GM12801 (cell line): ENCODE data around the gene PTMS.

Experiments used
- CTCF ChIP-seq: IDR thresholded peaks from one replicate; pipeline ENCODE4 v1.5.1; 2011; ENCODE audit warnings: control low read depth; ENCODE audit not compliant: insufficient read length; ENCODE audit errors: extremely low read depth

Gene PTMS

DNA sequence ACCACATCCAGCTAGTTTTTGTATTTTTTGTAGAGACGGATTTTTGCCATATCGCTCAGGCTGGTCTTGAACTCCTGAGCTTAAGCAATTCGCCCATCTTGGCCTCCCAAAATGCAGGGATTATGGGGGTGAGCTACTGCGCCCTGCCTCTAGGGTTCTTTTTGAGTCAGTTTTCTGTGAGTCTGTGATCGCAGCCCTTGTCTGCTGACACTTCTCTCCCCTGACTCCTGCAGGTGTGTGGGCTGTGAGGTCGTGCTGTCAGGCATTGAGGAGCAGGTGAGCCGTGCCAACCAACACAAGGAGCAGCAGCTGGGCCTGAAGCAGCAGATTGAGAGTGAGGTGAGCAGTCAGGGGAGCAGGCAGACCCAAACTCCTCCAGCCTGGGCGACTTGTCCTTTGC, 36.0 kb upstream of the PTMS start:
- no peak for TF ChIP-seq CTCF

DNA sequence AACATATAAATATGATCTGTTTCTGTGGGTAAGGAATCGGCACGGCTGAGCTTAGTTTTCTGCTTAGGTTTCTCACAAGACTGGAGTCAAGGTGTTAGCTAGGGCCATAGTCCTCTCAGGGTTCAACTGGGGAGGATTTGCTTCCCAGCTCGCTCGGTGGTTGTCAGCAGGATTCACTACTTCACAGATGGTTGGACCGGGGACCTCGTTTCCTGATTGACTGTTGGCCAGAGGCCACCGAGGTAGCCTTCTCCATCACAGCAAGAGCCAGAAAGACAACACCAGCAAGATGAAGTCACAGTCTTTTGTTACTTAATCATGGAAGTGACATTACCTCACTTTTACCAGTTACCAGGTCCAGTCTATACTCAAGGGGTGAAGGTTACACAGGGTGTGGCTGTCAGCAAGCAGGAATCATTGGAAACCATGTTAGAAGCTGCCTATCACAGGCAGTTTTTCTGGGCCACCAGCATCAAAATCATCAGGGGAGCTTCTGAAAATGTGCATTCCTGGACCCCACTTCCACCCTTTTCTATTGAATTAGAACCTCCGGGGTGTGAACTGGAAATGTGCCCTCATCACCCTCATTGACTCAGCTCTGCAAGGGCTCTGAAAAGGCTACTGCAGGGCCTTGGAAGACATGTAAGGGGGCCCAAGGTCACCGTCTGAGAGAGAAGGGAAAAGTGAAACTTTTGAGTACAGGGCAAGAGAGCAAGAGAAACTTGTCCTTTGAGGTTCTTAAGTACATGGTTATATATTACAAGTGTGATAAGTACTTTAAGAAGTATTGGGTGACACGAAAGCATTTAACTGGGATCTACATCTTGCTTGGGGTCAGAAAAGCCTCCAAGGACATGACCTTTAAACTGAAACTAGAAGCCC, 31.4 kb upstream of the PTMS start:
- TF ChIP-seq CTCF, result no peak

- no peak for TF ChIP-seq CTCF
Observed at GRCh38 chr12:6735448-6736191, 30.5 kb upstream of the PTMS start.

DNA sequence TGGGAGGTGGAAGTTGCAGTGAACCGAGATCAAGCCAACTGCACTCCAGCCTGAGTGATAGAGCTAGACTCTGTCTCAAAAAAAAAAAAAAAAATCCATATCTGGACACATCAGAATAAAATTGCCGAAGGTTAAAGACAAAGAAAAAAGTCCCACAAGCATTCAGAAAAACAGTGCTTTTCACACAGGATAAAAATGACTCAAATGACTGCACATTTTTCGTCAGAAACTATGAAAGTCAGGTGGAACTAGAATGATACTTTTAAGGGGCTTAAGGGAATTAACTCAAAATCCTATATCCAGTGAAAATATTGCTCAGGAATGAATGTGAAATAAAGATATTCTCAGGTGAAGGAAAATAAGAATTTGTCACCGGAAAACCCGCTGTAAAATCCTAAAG, 29.4 kb upstream of the PTMS start:
- no peak for TF ChIP-seq CTCF

- no peak for TF ChIP-seq CTCF
Observed at GRCh38 chr12:6742834-6743233, 23.3 kb upstream of the PTMS start.

DNA sequence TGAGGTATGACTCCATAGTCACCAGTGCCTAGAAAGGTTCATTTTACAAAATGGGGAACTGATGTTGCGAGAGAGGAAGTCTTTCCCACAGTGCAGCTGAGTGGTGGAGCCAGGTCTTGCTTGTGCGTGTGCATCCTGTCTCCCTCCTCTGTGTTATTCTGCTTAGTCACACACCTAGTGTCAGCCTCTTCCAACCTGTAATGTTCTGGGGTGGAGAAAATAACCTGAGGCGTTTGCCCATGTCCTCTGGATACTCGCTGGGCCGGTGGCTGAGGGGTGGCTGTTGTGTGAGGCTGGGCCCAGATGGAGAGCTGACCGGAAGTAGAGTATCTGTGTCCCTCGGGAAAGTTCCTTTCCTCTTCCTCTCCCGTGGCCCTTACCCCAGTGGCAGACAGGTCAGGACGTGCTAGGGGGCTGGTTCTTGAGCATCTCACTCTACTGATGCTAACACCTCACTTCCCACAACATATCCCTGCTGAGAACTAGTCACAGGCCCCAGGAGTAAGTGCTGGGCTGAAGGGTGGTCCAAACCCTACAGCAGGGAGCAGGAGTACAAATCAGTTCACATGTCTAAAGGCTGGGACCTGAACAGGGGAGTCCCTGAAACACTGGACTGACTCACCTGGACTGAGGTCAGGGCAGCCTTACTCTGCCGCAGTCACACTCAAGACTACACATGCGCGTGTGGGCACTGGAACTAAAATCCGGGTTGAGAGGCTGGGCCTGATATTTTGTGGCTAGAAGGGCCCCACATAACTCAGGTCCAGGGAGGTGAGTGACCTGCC, 20.2 kb upstream of the PTMS start:
- no peak for TF ChIP-seq CTCF

DNA sequence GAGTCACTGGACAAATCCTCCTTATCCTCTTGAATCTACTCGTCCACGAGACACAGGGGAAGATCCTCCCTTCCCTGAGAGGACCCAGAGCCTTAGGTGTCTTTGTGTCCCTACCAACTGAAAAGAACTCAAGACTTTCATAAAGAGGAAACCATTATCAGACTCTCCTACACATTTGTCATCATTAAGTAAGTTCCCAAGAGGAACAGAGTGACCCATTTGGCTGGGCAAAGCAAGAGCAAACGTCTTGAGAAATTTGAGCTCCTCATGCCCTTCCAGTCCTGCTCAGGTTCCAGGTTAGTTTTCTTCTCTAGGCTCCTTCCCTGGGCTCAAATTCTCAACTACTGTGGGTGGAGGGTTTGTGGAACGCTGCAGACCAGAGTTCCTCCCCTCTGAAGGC, 18.9 kb upstream of the PTMS start:
- TF ChIP-seq CTCF, result no peak
